ENCODE measurements around the gene TPO.

The TPO gene

DNA sequence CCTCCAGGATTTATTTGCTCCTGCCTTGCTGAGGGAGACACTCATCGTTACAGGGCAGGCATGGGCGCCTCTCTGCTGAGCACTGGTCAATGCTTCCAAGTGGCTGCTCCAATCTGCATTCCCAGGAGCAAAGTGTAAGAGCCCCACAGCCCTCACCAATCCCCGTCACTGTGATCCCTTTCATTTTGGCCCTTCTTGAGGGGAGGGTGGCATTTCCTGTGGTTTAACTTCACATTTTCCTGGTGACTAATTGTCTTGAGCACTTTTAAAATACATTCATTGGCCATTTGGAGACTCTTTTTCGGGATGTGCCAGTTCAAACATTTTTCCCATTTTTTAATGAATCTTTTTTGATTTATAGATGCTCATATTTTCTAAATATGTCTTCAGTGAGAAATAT, 33.0 kb downstream of the TPO start:
- no peak for DNase-seq
- Histone ChIP-seq H3K4me1 (no peaks in the 10 kb centered on the region), H3K4me3 (no peak overlapping the region), H3K27me3 (peaks cover 0 to 20% of the 10 kb centered on the region in 2 donors), H3K9me3 (peaks cover 0 to 5% (median 0%) of the 10 kb centered on the region in 3 donors), H3K36me3 (no peaks in the 10 kb centered on the region), H3K27ac (no peak overlapping the region)
- TF ChIP-seq, protein P1, sequence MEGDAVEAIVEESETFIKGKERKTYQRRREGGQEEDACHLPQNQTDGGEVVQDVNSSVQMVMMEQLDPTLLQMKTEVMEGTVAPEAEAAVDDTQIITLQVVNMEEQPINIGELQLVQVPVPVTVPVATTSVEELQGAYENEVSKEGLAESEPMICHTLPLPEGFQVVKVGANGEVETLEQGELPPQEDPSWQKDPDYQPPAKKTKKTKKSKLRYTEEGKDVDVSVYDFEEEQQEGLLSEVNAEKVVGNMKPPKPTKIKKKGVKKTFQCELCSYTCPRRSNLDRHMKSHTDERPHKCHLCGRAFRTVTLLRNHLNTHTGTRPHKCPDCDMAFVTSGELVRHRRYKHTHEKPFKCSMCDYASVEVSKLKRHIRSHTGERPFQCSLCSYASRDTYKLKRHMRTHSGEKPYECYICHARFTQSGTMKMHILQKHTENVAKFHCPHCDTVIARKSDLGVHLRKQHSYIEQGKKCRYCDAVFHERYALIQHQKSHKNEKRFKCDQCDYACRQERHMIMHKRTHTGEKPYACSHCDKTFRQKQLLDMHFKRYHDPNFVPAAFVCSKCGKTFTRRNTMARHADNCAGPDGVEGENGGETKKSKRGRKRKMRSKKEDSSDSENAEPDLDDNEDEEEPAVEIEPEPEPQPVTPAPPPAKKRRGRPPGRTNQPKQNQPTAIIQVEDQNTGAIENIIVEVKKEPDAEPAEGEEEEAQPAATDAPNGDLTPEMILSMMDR (IDR thresholded peaks at IDR 0.05) = no peak
- intact Hi-C loops (cut with DNase I; ENCODE audit: low total_unique reads) = no loop called here

DNA sequence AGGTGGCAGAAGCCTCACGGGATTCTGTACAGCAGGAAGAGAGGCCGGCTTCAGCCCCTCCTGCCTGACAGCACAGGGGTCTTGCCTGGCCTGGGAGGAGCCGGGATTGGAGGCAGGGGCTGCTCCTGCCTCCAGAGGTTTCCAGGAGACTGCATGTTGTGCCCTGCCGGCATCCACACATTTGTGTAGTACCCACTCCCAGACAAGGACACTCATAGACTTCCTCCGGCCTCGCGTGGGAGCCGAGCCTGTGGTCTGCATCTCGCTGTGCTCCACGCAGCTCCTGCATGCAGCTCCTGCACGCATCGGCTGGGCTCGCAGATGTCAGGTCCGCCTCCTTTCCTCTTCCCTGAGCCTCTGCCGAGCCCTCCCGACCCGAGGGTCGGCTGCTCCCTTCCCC, 34.7 kb downstream of the TPO start:
- TF ChIP-seq, protein P1 (IDR thresholded peaks at IDR 0.05) = no peak
- no peak overlapping the region for H3K4me3 ChIP-seq
- DNase-seq = no peak
- H3K27me3 ChIP-seq = peaks cover 0 to 24% of the 10 kb centered on the region in 2 donors
- intact Hi-C loops (cut with DNase I; ENCODE audit: low total_unique reads) = no loop called here
- H3K4me1 ChIP-seq = no peaks in the 10 kb centered on the region
- H3K27ac ChIP-seq = no peak overlapping the region
- H3K36me3 ChIP-seq = no peaks in the 10 kb centered on the region
- H3K9me3 ChIP-seq = peaks cover 0 to 5% (median 0%) of the 10 kb centered on the region in 3 donors

DNA sequence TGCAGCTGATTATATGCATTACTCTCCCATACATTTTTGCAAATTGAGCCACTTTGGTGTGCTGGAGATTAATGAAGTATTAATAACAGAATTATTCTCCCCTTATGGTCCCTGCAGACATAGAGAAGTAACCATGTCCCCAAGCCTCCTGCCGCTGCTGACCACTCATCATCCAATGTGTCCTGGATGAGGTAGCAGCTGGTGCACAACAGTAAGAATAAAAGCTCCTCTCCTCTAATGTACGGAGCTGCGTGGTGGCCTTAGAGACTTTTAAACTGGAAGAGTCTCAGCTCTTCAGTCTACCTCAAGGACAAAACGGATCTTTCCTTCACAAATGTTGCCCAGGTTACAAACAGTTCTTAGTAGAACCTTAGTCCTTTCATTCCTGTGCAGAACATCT, 37.7 kb downstream of the TPO start:
- no peak overlapping the region for H3K27ac ChIP-seq
- intact Hi-C loops (cut with DNase I; ENCODE audit: low total_unique reads) = no loop called here
- no peak for DNase-seq
- H3K4me1 ChIP-seq = no peaks in the 10 kb centered on the region
- peaks cover 0 to 25% of the 10 kb centered on the region in 2 donors for H3K27me3 ChIP-seq
- peaks cover 0 to 3% (median 0%) of the 10 kb centered on the region in 3 donors for H3K9me3 ChIP-seq
- TF ChIP-seq, protein P1 (IDR thresholded peaks at IDR 0.05) = no peak
- no peak overlapping the region for H3K4me3 ChIP-seq
- H3K36me3 ChIP-seq = no peaks in the 10 kb centered on the region

DNA sequence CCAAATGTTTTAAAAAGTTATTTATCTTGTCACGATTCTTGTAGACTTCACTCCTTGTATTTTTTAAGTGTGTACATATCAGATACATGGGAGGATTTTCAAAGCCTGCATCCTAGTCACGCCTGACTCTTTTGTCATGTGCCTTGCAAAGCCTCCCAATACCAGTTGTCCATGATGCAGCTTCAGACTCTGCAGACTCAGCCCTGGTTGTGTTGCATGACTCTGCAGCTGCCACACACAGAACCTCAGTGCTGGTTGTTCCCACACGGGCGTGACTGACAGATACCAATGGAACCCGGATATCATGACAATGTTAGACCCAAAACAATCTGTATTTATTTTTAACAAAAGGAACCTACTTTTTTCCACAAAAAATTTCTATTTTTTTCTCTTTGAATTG, 38.2 kb downstream of the TPO start:
- TF ChIP-seq, protein P1 (IDR thresholded peaks at IDR 0.05) = no peak
- Histone ChIP-seq H3K27me3 (peaks cover 0 to 24% of the 10 kb centered on the region in 2 donors), H3K27ac (no peak overlapping the region), H3K36me3 (no peaks in the 10 kb centered on the region), H3K4me1 (no peaks in the 10 kb centered on the region), H3K9me3 (no peaks in the 10 kb centered on the region), H3K4me3 (no peak overlapping the region)
- intact Hi-C loops (cut with DNase I; ENCODE audit: low total_unique reads) = no loop called here
- DNase-seq = no peak

DNA sequence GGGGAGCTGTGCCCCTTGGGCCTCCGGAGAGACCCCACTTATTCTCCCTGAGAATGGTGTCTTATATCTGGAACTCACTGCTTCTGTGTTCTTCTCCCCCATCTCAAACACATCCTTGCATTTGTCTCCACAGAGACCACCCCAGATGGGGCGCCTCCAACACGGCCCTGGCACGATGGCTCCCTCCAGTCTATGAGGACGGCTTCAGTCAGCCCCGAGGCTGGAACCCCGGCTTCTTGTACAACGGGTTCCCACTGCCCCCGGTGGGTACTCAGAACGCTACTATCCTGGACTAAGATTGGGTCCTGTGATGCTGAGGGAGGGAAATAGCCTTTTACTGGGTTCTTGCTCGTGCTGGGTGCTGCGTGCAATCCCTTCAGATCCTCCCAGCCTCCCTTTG, 40.3 kb downstream of the TPO start:
- Histone ChIP-seq H3K27me3 (peaks cover 0 to 17% of the 10 kb centered on the region in 2 donors), H3K4me1 (no peaks in the 10 kb centered on the region), H3K4me3 (no peak overlapping the region), H3K36me3 (no peaks in the 10 kb centered on the region), H3K9me3 (no peaks in the 10 kb centered on the region), H3K27ac (no peak overlapping the region)
- intact Hi-C loops (cut with DNase I; ENCODE audit: low total_unique reads) = no loop called here
- DNase-seq = no peak
- TF ChIP-seq, protein P1 (IDR thresholded peaks at IDR 0.05) = no peak

DNA sequence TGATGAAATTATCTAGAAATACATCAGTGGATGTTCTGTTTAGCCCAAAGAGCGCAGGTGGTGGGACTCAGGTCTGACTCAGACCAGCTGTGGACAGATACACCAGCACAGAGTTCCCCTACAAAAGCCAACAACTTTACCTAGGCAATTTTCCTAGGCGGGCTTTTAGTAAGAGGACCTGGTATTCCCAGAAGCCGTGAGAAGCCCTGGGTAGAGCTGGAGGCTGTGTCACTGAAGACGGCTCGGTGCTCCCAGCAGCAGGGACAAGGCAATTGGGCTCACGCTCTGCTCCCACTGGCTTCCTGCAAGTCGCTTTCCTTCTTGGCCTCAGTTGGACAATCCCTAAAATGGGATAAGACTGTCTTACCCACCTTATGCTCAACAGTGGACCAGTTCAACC, 41.1 kb downstream of the TPO start:
- Histone ChIP-seq H3K4me1 (no peaks in the 10 kb centered on the region), H3K4me3 (no peak overlapping the region), H3K9me3 (no peaks in the 10 kb centered on the region), H3K36me3 (no peaks in the 10 kb centered on the region), H3K27ac (no peak overlapping the region), H3K27me3 (peaks cover 0 to 11% of the 10 kb centered on the region in 2 donors)
- DNase-seq = no peak
- intact Hi-C loops (cut with DNase I; ENCODE audit: low total_unique reads) = no loop called here
- TF ChIP-seq, protein P1 (IDR thresholded peaks at IDR 0.05) = no peak
